CD8-positive, alpha-beta memory T cell (primary cell): ENCODE results near the gene TRIP13. TPM values are rescaled to one million over a fixed set of nuclear protein-coding genes. Genes with fewer than 3 reads are reported as not detected.

Source experiments
- CTCF ChIA-PET: fragments of 350-600 bp; sonication (Branson Sonifier 250); formaldehyde crosslinking; loops from one replicate; lab custom pipeline; 2021; ENCODE audit warnings: antibody characterized with exemption; lab: Charles Lee
- POLR2A ChIA-PET: fragments of 350-600 bp; sonication (Branson Sonifier 250); formaldehyde crosslinking; loops from one replicate; lab custom pipeline; 2021; ENCODE audit warnings: antibody characterized with exemption; lab: Charles Lee
- DNase-seq, 5 donors: peaks; one replicate each; pipeline versions ENCODE4 v3.0.0 to v3.0.0-alpha.2; 2020 to 2022; ENCODE audit warnings: mixed read lengths in 1 of 5
- H3K27ac ChIP-seq: one replicate; pipeline ENCODE4 v1.7.0; 2013; ENCODE audit warnings: low read depth, mild to moderate bottlenecking, low read length, moderate library complexity
- H3K27me3 ChIP-seq: 2 replicates; pipeline ENCODE4 v1.7.0; 2013; ENCODE audit warnings: low read length, mild to moderate bottlenecking; ENCODE audit not compliant: insufficient read depth, poor library complexity, severe bottlenecking
- H3K36me3 ChIP-seq: 2 replicates; pipeline ENCODE4 v1.7.0; 2013; ENCODE audit warnings: mild to moderate bottlenecking, low read length, moderate library complexity; ENCODE audit not compliant: insufficient read depth
- H3K4me1 ChIP-seq: 2 replicates; pipeline ENCODE4 v1.7.0; 2013; ENCODE audit warnings: mild to moderate bottlenecking, low read length, moderate library complexity; ENCODE audit not compliant: insufficient read depth
- H3K4me3 ChIP-seq: 2 replicates; pipeline ENCODE4 v1.7.0; 2013; ENCODE audit warnings: mild to moderate bottlenecking, low read length
- H3K9me3 ChIP-seq: 2 replicates; pipeline ENCODE4 v1.7.0; 2013; ENCODE audit warnings: mild to moderate bottlenecking, low read length
- H3K27ac Mint-ChIP-seq, 8 donors: one replicate each; pipeline ENCODE4 v1.8.0; 2020 to 2021; ENCODE audit warnings: mixed read lengths in 8 of 8, mild to moderate bottlenecking in 6 of 8, inconsistent platforms in 3 of 8, moderate library complexity in 3 of 8
- H3K27me3 Mint-ChIP-seq, 2 donors: one replicate each; pipeline ENCODE4 v1.8.0; 2020 to 2021; ENCODE audit warnings: mixed read lengths in 2 of 2, mild to moderate bottlenecking in 1 of 2, moderate library complexity in 1 of 2
- H3K36me3 Mint-ChIP-seq, 3 donors: one replicate each; pipeline ENCODE4 v1.8.0; 2020 to 2021; ENCODE audit warnings: mixed read lengths in 3 of 3, inconsistent platforms in 1 of 3, mild to moderate bottlenecking in 1 of 3
- H3K4me1 Mint-ChIP-seq, 3 donors: one replicate each; pipeline ENCODE4 v1.8.0; 2020 to 2021; ENCODE audit warnings: mixed read lengths in 3 of 3, inconsistent platforms in 1 of 3, mild to moderate bottlenecking in 1 of 3
- H3K4me3 Mint-ChIP-seq, 7 donors: one replicate each; pipeline ENCODE4 v1.8.0; 2020 to 2021; ENCODE audit warnings: mixed read lengths in 7 of 7, mild to moderate bottlenecking in 6 of 7, moderate library complexity in 4 of 7, inconsistent platforms in 2 of 7
- H3K9me3 Mint-ChIP-seq, 5 donors: one replicate each; pipeline ENCODE4 v1.8.0; 2020 to 2022; ENCODE audit warnings: mixed read lengths in 5 of 5, mild to moderate bottlenecking in 3 of 5, moderate library complexity in 2 of 5, inconsistent platforms in 1 of 5
- polyA plus RNA-seq: library from polyadenylated mRNA; unstranded; fragments of 300-500 nt; fragmentation: Illumina TruSeq; gene quantifications from one replicate; pipeline ENCODE4 v1.2.3, GENCODE V29; 2021
- total RNA-seq, 2 experiments: library from RNA; stranded (reverse); gene quantifications; one replicate each; pipeline ENCODE4 v1.2.3, GENCODE V29; 2021

Gene TRIP13
- total and polyA plus RNA-seq, 3 experiments from 2014 or later: 0.12 to 40.7 (median 37.5) TPM

- Mint-ChIP-seq H3K36me3 (no peaks in the 10 kb centered on the region), H3K27ac (no peak overlapping the region), H3K4me1 (no peaks in the 10 kb centered on the region), H3K27me3 (no peaks in the 10 kb centered on the region), H3K9me3 (no peaks in the 10 kb centered on the region), H3K4me3 (no peak overlapping the region)
- Histone ChIP-seq H3K9me3 (no peaks in the 10 kb centered on the region), H3K27ac (no peak overlapping the region), H3K4me3 (no peak overlapping the region), H3K27me3 (no peaks in the 10 kb centered on the region), H3K4me1 (no peaks in the 10 kb centered on the region), H3K36me3 (no peaks in the 10 kb centered on the region)
- CTCF ChIA-PET: interaction anchor here (0.8 to 8.3 kb wide), 7 partner anchors 8 to 231 kb away, joined by 3 to 62 read pairs (median 3); partner anchors contain the start of genes BRD9 and TRIP13
- DNase-seq: no peak
- POLR2A ChIA-PET: no interaction called here
These were observed 9.6 kb downstream of the TRIP13 start for GRCh38 chr5:902129-902916.

GRCh38 chr5:903756-904096 lies 11.0 kb downstream of the TRIP13 start:
- H3K27me3 Mint-ChIP-seq: no peaks in the 10 kb centered on the region
- ChIA-PET POLR2A (no interaction called here), CTCF (interaction anchor here (0.8 to 8.3 kb wide), 4 partner anchors 8 to 232 kb away, joined by 3 to 62 read pairs (median 6); partner anchors contain the start of genes BRD9 and TRIP13)
- Histone ChIP-seq H3K36me3 (no peaks in the 10 kb centered on the region), H3K4me1 (no peaks in the 10 kb centered on the region), H3K27me3 (no peaks in the 10 kb centered on the region), H3K9me3 (no peaks in the 10 kb centered on the region), H3K4me3 (no peak overlapping the region), H3K27ac (no peak overlapping the region)
- no peaks in the 10 kb centered on the region for H3K4me1 Mint-ChIP-seq
- no peaks in the 10 kb centered on the region for H3K9me3 Mint-ChIP-seq
- no peaks in the 10 kb centered on the region for H3K36me3 Mint-ChIP-seq
- peak overlapping the region in 1 of 8 donors; percentile 76 for H3K27ac Mint-ChIP-seq
- no peak for DNase-seq
- no peak overlapping the region for H3K4me3 Mint-ChIP-seq

- Mint-ChIP-seq H3K27me3 (no peaks in the 10 kb centered on the region), H3K4me1 (no peaks in the 10 kb centered on the region), H3K36me3 (no peaks in the 10 kb centered on the region), H3K9me3 (no peaks in the 10 kb centered on the region), H3K27ac (peak overlapping the region in 1 of 8 donors; percentile 57), H3K4me3 (no peak overlapping the region)
- no peaks in the 10 kb centered on the region for H3K9me3 ChIP-seq
- no peak overlapping the region for H3K27ac ChIP-seq
- H3K36me3 ChIP-seq: no peaks in the 10 kb centered on the region
- H3K4me3 ChIP-seq: no peak overlapping the region
- H3K27me3 ChIP-seq: no peaks in the 10 kb centered on the region
- DNase-seq: no peak
- no peaks in the 10 kb centered on the region for H3K4me1 ChIP-seq
- POLR2A ChIA-PET: no interaction called here
- CTCF ChIA-PET: interaction anchor here (1.4 to 8.3 kb wide), 2 partner anchors 11 to 234 kb away, joined by 3 to 62 read pairs; no protein-coding TSS in a partner anchor
These were observed 12.5 kb downstream of the TRIP13 start for GRCh38 chr5:905139-905642.

- DNase-seq: no peak
- no peak overlapping the region for H3K4me3 Mint-ChIP-seq
These were observed 14.8 kb downstream of the TRIP13 start for GRCh38 chr5:907366-907910.

GRCh38 chr5:908172-908571 lies 15.5 kb downstream of the TRIP13 start:
- Histone ChIP-seq H3K27me3 (no peaks in the 10 kb centered on the region), H3K9me3 (no peaks in the 10 kb centered on the region), H3K4me3 (no peak overlapping the region), H3K36me3 (no peaks in the 10 kb centered on the region), H3K27ac (no peak overlapping the region), H3K4me1 (no peaks in the 10 kb centered on the region)
- CTCF ChIA-PET: interaction anchor here (8.3 kb wide), 1 partner anchor 237 kb away, joined by 62 read pairs; no protein-coding TSS in a partner anchor
- Mint-ChIP-seq H3K9me3 (no peaks in the 10 kb centered on the region), H3K4me1 (peaks cover 5 to 9% (median 6%) of the 10 kb centered on the region in 3 donors), H3K27me3 (no peaks in the 10 kb centered on the region), H3K27ac (peak overlapping the region in 1 of 8 donors; percentile 33), H3K36me3 (no peaks in the 10 kb centered on the region), H3K4me3 (no peak overlapping the region)
- POLR2A ChIA-PET: no interaction called here
- DNase-seq: no peak

More at GRCh38 chr5:907366-907910, 14.8 kb downstream of the TRIP13 start:
- Histone ChIP-seq H3K27me3 (no peaks in the 10 kb centered on the region), H3K27ac (no peak overlapping the region), H3K36me3 (no peaks in the 10 kb centered on the region), H3K4me1 (no peaks in the 10 kb centered on the region), H3K4me3 (no peak overlapping the region), H3K9me3 (no peaks in the 10 kb centered on the region)
- Mint-ChIP-seq H3K9me3 (no peaks in the 10 kb centered on the region), H3K4me1 (peaks cover 0 to 4% (median 2%) of the 10 kb centered on the region in 3 donors), H3K36me3 (no peaks in the 10 kb centered on the region), H3K27me3 (no peaks in the 10 kb centered on the region), H3K27ac (no peak overlapping the region)
- ChIA-PET POLR2A (no interaction called here), CTCF (interaction anchor here (8.3 kb wide), 1 partner anchor 236 kb away, joined by 62 read pairs; no protein-coding TSS in a partner anchor)

GRCh38 chr5:909086-909485 lies 16.4 kb downstream of the TRIP13 start:
- Histone ChIP-seq H3K27ac (no peak overlapping the region), H3K27me3 (no peaks in the 10 kb centered on the region), H3K4me1 (no peaks in the 10 kb centered on the region), H3K9me3 (no peaks in the 10 kb centered on the region), H3K4me3 (no peak overlapping the region), H3K36me3 (no peaks in the 10 kb centered on the region)
- ChIA-PET CTCF (no interaction called here), POLR2A (no interaction called here)
- no peak overlapping the region for H3K27ac Mint-ChIP-seq
- DNase-seq: no peak
- H3K27me3 Mint-ChIP-seq: no peaks in the 10 kb centered on the region
- H3K9me3 Mint-ChIP-seq: no peaks in the 10 kb centered on the region
- H3K36me3 Mint-ChIP-seq: no peaks in the 10 kb centered on the region
- H3K4me1 Mint-ChIP-seq: peaks cover 5 to 9% (median 6%) of the 10 kb centered on the region in 3 donors
- H3K4me3 Mint-ChIP-seq: no peak overlapping the region

- Histone ChIP-seq H3K9me3 (no peaks in the 10 kb centered on the region), H3K27ac (no peak overlapping the region), H3K27me3 (no peaks in the 10 kb centered on the region), H3K4me1 (no peaks in the 10 kb centered on the region), H3K36me3 (no peaks in the 10 kb centered on the region), H3K4me3 (no peak overlapping the region)
- no peak overlapping the region for H3K4me3 Mint-ChIP-seq
- no peaks in the 10 kb centered on the region for H3K9me3 Mint-ChIP-seq
- H3K4me1 Mint-ChIP-seq: peaks cover 5 to 9% (median 6%) of the 10 kb centered on the region in 3 donors
- H3K27me3 Mint-ChIP-seq: no peaks in the 10 kb centered on the region
- POLR2A ChIA-PET: no interaction called here
- DNase-seq: no peak
- CTCF ChIA-PET: interaction anchor here (1.3 kb wide), 1 partner anchor 9 kb away, joined by 3 read pairs; no protein-coding TSS in a partner anchor
- H3K27ac Mint-ChIP-seq: peak overlapping the region in 3 of 8 donors; percentile 14 to 77 (median 52)
- peaks cover 0 to 2% (median 0%) of the 10 kb centered on the region in 3 donors for H3K36me3 Mint-ChIP-seq
These were observed 17.5 kb downstream of the TRIP13 start for GRCh38 chr5:909994-910768.
